Brain microvascular endothelial cell (primary cell): ENCODE measurements around the gene PLVAP.

Experiments
- DNase-seq: peaks from one replicate; pipeline ENCODE4 v3.0.0-alpha.2; 2020
- H3K27ac ChIP-seq: fragments of 250-450 bp; sonication (Bioruptor Pico); 2 replicates; pipeline ENCODE4 v1.5.1; 2020; ENCODE audit warnings: mild to moderate bottlenecking, moderate library complexity
- H3K27me3 ChIP-seq: fragments of 250-450 bp; sonication (Bioruptor Pico); replicated peaks from 2 replicates; pipeline ENCODE4 v1.5.1; 2020; ENCODE audit warnings: mild to moderate bottlenecking
- H3K36me3 ChIP-seq: fragments of 250-450 bp; sonication (Bioruptor Pico); replicated peaks from 2 replicates; pipeline ENCODE4 v1.5.1; 2020; ENCODE audit warnings: mild to moderate bottlenecking
- H3K4me3 ChIP-seq: 2 replicates; pipeline ENCODE4 v1.5.1; 2011; ENCODE audit warnings: low read depth, mild to moderate bottlenecking, control low read depth, low read length, moderate library complexity
- in situ Hi-C: cut with HindIII; loops from 2 replicates; pipeline ENCODE4 v1.10.0; 2017; ENCODE audit warnings: low sequenced_read_pairs, low pct_ligation_motif_present
- TF ChIP-seq, protein P1 (sequence below): IDR thresholded peaks from 2 replicates; pipeline ENCODE4 v1.5.1; 2011; ENCODE audit warnings: low read depth, mild to moderate bottlenecking, moderate library complexity, low read length, control low read depth, inconsistent platforms; ENCODE audit errors: missing control alignments

The PLVAP gene

DNA sequence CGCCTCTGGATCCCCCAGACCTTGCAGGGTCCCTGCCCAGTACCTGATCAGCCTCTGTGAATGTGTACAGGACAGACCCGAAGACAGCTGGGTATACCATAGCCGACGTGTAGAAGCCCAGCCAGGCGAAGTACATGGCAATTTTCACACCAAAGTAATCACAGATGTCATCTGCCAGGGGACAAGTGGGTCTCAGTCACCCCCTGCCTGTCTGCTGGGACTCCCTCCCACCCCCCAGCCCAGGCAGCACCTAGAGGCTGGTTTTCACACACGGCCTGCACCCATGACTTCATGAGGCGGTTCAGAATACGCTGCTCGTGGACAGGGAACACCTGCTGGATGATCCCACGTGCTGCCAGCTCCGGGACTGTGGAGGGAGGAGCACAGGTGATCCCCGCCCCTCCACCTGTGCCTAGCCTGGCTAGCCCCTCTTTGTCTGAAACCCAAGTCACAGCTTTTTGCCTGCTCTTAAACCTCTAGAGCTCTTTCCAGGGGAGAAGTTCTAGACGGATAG, 46.0 kb downstream of the PLVAP start:
- no peak overlapping the region for H3K27ac ChIP-seq
- DNase-seq: no peak
- no peak overlapping the region for H3K4me3 ChIP-seq
- H3K36me3 ChIP-seq: peaks cover 4% of the 10 kb centered on the region
- in situ Hi-C loops: no loop called here
- H3K27me3 ChIP-seq: no peaks in the 10 kb centered on the region
- TF ChIP-seq, protein P1, sequence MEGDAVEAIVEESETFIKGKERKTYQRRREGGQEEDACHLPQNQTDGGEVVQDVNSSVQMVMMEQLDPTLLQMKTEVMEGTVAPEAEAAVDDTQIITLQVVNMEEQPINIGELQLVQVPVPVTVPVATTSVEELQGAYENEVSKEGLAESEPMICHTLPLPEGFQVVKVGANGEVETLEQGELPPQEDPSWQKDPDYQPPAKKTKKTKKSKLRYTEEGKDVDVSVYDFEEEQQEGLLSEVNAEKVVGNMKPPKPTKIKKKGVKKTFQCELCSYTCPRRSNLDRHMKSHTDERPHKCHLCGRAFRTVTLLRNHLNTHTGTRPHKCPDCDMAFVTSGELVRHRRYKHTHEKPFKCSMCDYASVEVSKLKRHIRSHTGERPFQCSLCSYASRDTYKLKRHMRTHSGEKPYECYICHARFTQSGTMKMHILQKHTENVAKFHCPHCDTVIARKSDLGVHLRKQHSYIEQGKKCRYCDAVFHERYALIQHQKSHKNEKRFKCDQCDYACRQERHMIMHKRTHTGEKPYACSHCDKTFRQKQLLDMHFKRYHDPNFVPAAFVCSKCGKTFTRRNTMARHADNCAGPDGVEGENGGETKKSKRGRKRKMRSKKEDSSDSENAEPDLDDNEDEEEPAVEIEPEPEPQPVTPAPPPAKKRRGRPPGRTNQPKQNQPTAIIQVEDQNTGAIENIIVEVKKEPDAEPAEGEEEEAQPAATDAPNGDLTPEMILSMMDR: no peak

DNA sequence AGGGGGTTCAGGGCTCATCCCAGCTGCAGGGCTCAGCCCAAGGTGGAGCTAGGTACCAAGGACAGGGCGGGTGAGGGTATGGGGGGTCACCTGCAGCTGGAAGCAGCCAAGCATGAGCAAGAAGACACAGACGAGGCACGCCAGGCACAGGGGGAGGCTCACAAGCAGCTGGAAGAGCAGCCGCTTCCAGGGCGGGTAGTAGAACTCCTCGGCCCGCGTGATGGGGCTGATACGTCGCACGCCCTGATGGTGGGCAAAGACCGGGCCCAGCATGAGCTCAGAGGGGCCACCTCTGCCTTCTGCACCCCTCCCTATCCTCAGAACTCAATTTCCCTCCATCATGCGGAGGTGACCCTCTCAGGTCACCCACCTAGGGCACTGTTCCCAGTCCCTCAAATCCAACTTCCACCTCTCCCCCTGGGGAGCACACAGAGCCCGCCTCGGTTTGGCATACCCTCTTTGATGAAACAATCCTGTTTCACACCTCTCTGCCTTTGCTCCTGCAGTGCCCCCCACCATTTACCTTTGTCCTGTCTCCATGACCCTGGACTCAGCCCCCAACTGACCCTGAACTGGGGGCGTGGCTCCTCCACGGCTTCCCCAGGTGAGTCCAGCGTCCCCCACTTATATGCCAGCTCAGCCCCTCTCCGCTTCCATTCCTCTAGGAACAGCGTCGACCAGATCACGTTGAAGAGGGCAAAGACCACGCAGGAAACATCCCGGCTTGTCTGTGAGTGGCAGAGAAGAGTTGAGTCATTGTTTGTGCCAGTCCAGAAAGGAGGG, 46.7 kb downstream of the PLVAP start:
- Histone ChIP-seq H3K36me3 (peaks cover 4% of the 10 kb centered on the region), H3K4me3 (no peak overlapping the region), H3K27me3 (no peaks in the 10 kb centered on the region), H3K27ac (no peak overlapping the region)
- TF ChIP-seq, protein P1: no peak
- no peak for DNase-seq
- in situ Hi-C loops: no loop called here

DNA sequence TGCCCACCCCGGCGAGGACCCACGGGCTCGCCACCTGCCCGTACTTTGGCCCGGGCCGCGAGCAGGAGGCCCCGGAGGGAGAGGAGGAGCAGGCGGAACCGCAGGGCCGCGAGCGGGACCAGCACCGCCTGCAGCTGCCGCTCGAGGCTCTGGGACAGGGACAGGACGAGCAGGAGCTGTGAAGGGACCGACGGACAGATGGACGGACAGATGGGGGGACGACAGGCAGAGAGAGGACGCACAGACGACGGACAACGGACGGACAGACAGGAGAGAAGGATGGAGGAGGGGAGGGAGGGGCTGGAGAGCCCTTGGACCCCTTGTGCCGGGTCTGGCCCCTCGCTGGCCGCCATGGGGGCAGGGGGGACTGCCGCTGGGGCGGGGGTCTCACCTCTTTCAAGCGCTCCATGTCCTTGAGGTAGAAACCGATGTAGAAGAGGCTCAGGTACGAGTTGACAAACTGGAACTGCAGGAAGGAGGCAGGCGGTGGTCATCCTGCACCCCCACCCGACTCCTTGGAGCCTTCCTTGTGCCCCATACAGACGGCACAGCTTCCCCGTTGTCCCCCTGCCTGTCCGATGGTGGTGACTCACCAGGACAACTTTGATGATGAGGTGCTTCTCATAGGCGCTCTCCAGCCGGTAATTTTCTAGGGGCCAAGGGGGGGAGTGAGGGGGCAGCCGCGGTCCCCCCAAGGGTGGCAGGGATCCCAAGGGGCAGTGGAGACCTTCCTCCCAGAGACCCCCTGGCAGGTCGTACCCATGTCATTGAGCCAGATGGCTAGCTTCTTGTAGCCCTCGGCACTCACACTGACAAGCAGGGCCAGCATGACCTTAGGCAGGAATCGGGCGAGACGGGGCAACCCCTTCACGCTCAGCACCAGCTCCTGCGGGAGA, 47.5 kb downstream of the PLVAP start:
- no peak overlapping the region for H3K4me3 ChIP-seq
- TF ChIP-seq, protein P1: no peak
- in situ Hi-C loops: no loop called here
- no peak overlapping the region for H3K27ac ChIP-seq
- H3K36me3 ChIP-seq: peaks cover 4% of the 10 kb centered on the region
- no peaks in the 10 kb centered on the region for H3K27me3 ChIP-seq
- no peak for DNase-seq

- DNase-seq: no peak
- TF ChIP-seq, protein P1: no peak
- Histone ChIP-seq H3K27me3 (no peaks in the 10 kb centered on the region), H3K36me3 (peaks cover 4% of the 10 kb centered on the region), H3K4me3 (no peak overlapping the region), H3K27ac (no peak overlapping the region)
- in situ Hi-C loops: no loop called here
Measured at GRCh38 chr19:17328517-17329365, 48.4 kb downstream of the PLVAP start.

DNA sequence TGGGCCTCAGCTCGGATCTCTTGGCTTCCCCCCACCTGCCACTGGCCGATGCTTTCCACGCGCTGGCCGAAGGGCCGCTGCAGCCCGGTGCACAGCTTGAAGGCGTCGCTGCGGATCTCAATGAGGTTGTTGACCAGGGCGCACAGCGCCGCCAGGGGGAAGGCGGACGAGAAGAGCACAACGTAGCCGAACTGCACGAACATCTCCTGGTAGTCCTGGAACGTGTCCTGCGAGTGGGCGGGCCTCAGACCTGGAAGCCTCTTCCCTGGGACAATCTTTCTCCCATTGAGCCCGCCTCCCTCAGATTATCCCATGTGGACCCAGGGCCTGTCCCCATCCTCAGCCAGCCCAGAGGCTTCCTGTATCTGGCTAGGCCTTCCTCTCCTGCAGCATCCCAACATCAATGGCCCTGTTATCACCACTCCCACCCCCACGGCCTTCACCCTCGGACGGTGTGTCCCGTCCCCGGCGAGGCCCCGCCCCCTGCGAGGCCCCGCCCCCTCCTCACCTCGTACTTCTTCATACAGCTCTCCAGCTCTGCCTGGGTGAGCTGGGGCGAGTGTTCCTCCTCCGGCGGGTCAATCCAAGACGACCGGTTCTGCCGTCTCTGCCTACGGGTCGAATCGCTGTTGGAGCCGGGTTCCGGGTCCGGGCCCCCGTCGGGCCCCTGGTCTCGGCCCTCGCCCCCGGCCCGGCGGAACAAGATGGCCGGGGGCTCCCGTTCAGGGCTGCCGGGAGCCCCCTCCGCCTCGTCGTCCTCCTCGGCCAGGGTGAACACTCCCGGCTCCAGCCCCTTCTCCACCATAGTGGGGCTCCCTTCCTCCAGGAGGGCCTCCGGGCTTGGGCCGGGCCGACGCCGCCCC, 49.3 kb downstream of the PLVAP start:
- TF ChIP-seq, protein P1: peak; percentile 17
- Histone ChIP-seq H3K27me3 (no peaks in the 10 kb centered on the region), H3K4me3 (no peak overlapping the region), H3K36me3 (no peaks in the 10 kb centered on the region), H3K27ac (no peak overlapping the region)
- no peak for DNase-seq
- in situ Hi-C loops: no loop called here
